HG03378 (cell line): ENCODE results near the gene STXBP5.
A peak's percentile ranks its signal among the peaks of the same experiment; 100 is the strongest.

ENCODE experiments used
- ATAC-seq: cut with Tn5 transposase; IDR thresholded peaks from one replicate; pipeline ENCODE4 v1.9.1; 2021; ENCODE audit warnings: mild to moderate bottlenecking, moderate library complexity; ENCODE audit not compliant: unreplicated experiment

Gene STXBP5

DNA sequence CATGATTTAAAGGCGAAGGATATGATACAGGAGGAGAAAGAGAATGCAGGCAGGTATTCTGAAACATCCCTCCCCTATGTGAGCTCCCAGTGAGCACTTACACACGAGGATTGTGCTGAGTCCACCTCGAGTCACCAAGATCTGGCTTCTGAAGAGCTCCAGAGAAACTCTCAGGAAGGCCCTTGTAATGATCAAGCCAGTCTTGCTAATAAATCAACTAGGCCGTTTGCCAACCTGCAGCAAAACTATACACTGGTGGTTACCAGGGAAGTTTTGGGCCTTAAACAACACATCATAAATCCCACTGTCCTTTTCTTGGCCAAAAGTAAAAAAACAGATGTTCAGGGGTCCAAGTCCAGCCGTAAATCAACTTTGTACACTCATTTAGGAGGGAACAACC, 79.2 kb downstream of the STXBP5 start:
- ATAC-seq, result no peak

DNA sequence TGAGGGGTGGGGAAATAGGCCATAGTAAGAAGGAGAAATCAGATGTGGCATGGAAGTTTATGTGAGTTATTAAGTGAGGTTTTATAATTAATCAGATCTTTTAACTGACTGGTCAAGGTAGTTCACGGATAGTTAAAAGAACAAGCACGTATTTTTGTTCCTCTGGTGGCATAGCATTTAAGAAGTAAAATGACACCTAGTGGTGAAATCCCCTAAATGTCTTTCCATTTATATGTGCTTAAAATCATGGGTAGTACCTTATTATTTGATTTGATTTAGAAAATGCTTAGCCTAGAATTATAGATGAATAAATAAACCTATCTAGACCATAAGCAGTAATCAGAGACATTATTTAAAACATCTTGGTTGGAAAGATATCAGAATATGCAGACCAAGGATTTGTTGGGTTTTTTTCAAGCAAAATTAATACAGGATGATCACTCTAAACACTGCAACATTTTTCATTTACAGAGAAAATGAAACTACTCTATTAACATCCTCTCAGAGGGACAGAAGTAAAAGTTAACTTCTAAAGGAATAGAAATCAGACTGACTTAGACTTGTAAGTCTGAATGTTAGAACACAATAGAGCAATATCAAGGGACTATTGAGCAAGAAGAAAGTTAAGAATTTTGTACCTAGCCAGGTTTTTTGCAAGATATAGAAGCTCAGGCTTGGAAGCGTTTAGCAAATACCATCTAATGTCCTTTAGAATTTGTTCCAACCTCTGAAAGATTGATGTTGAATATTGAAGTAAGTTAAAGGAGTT, 81.1 kb downstream of the STXBP5 start:
- no peak for ATAC-seq

DNA sequence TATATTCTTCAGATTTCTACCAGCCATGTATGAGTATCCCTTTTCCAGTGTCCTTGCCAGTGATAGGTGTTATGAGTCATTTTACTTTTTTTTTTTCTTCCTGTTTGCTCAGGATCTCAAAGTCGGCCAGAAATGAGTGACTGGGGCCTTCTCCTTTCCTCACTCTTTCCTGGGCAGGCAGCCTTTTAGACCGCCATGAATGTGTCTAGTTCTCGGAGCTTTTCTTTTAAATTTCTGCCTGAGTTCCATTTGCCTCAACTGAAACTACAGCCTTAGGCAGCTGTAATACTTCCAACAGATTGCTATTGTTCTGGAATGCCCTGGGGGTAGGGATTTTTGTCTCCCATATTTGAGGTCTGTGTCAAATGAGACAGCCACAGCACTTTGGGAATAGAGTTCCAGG, 83.7 kb downstream of the STXBP5 start:
- no peak for ATAC-seq

DNA sequence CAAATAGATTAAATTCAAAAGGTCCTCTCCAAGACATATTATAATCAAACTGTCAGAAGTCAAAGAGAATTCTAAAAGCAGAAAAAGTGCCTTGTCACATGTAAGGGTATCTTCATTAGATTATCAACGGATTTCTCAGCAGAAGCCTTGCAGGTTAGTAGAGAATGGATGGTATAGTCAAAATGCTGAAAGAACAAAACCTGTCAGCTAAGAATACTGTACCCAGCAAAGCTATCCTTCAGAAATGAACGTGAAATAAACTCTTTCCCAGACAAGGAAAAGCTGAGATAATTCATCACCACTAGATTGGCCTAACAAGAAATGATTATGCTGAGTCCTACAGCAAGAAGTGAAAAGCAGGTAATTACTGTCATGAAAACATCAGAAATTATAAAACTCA, 92.9 kb downstream of the STXBP5 start:
- ATAC-seq, result no peak

DNA sequence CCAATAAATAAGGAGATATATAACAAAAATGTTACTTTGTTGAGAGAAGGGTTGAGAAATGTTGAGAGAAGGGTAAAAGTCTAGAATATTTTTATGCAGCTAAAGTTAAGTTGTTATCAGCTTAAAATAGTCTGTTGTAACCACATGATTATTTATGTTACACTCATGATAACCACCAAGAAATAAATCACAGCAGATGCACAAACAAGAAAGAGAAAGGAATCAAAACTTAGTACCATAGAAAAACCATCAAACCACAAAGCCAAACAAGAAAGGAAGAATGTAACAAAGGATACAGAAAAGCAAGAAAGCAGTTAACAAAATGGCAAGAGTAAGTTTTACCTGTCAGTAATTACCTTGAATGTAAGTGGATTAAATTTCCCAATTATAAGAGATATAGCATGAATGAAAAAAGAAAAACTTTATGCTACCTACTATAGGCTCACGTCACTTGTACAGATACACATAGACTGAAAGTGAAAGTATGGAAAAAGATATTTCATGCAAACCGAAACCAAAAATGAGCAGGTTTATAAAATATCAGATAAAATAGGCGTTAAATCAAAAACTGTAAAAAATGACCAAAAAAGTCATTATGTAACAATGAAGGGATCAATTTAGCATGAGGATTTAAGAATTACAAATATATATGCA, 93.6 kb downstream of the STXBP5 start:
- no peak for ATAC-seq

DNA sequence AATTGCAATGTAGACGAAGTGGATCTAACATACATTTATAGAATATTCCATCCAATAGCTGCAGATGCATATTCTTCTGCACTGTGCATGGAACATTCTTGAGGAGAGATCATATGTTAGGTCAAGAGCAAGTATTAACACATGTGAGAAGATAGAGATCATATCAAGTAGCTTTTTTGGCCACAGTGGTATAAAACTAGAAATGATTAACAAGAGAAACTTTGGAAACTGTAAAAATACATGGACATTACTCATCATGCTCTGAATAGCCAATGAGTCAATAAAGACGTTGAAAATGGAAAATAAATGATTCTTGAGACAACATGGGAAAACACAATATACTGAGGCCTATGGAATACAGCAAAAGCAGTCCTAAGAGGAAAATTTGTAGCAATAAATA, 94.2 kb downstream of the STXBP5 start:
- no peak for ATAC-seq

DNA sequence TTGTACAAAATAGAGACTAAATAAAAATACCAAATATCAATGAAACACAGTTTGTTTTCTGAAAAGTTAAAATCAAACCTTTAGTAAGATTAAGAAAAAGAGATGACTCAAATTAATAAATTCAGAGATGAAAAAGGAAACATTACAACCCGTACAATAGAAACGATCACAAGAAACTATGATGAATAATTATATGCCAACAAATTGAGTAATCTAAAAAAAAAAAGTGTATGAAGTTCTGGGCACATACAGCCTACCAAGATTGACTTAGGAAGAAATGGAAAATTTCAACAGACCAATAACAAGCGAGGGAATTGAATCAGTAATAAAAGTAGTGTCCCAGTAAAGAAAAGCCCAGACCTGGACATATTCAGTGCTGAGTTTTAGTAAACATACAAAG, 94.8 kb downstream of the STXBP5 start:
- no peak for ATAC-seq

DNA sequence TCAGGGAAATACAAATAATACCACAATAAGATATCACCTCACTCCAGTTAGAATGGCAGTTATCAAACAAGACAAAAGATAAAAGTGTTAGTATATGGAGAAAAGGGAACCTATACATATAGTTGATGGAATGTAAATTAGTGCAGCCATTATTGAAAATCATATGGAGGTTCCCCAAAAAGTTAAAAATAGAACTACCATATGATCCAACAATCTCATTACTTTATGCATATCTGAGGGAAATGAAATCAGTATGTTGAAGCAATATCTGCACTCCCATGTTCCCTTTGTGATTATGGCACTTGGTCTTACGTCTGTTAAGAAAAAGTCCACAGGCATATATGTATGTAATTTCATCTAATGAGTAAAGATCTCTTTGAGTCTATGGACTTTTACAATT, 96.9 kb downstream of the STXBP5 start:
- ATAC-seq, result no peak

DNA sequence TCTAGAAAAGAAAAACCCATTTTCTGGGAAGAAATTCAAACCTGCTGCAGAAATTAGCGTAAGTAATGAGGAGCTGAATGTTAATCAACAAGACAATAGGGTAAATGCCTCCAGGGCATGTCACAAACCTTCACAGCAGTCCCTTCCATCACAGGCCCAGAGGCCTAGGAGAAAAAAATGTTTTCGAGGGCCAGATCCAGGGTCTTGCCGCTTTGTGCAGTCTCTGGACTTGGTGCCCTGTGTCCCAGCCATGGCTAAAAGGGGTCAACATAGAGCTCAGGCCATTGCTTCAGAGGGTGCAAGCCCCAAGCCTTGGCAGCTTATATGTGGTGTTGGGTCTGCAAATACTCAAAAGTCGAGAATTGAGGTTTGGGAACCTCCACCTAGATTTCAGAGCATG, 99.8 kb downstream of the STXBP5 start:
- ATAC-seq, result no peak

DNA sequence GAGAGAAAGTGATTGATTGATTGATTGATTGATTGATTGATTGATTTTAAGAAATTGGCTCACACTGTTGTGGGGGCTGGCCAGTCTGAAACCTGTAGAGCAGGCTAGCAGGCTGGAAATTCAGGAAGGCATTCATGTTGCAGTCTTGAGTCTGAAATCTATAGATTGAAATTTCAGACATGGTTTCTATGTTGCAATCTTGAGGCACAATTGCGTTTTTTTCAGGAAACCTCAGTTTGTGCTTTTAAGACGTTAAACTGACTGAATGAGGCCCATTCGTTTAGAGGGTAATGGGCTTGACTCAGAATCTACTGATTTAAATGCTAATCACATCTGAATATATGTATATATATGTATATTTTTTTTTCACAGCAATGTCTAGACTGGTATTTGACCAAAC, 106.3 kb downstream of the STXBP5 start:
- ATAC-seq, result no peak

DNA sequence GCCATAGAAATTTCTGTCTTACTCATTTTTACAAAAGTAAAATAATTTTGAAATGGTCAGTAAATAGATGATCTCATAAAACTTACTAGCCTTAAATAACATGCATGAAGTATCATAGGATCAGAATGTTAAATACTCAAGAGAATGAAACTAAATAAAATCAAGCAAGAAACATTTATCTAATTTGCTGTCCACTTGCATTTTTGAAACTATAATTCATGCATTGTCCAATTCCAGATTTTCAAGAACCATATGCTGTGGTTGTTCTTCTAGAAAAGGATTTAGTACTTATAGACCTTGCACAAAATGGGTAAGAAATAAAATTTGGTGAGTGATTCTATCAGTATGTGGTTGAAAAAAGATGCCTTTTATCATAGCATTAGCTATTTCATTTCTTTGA, 107.0 kb downstream of the STXBP5 start:
- no peak for ATAC-seq

DNA sequence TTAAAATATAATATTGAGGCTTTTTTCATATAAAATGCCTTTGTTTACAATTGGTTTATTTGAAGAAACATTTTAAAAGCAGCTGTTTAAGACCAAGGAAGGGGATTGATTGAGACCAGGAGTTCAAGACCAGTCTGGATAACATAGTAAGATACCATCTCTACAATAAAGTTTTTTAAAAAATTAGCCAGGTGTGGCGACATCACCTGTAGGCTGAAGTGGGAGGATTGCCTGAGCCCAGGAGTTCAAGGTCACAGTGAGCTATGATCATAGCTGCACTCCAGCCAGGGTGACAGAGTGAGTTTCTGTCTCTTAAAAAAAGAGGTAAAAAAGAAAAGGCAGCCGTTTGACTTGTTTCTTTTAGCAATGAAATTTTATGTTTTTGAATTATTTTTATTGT, 117.0 kb downstream of the STXBP5 start:
- no peak for ATAC-seq

DNA sequence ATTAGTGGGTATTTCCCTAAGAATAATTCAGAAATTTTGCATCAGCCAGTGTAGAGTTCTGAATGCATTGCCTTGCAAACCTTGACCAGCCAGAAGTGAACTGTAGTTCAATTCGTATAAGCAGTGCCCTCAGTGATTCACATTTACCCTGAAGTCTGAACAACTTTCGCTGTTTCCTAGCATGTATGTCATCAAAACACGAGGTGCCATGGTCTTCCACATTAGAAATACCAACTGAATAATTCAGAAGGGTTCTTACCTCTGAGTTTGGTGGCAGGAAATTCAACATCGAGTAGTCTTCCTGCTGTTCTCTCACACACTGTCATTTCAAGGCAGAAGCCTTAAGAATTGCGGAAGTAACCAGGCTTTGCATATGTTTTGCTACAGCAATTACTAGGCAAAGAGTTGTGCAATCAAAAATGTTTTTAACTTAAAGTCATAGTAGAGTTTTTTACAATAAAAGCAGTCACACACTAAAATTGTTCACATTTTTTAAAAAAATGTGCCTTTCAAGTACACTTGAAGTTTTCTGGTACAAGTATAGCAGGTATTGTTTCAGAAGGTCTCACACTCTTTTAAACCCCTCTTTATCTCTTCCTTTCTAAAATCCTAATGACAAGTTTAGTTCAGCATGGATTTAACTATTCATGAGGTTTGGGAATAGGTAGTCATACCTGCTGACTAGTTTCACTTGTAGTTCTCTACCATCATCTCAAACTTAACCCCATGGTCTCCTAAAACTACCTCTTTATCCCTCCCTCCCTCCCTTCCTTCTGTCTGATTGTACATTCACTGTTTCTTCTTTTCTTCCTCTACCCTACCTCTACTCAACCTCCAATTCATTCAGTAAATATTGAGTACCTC, 118.3 kb downstream of the STXBP5 start:
- ATAC-seq, result peak; percentile 100

DNA sequence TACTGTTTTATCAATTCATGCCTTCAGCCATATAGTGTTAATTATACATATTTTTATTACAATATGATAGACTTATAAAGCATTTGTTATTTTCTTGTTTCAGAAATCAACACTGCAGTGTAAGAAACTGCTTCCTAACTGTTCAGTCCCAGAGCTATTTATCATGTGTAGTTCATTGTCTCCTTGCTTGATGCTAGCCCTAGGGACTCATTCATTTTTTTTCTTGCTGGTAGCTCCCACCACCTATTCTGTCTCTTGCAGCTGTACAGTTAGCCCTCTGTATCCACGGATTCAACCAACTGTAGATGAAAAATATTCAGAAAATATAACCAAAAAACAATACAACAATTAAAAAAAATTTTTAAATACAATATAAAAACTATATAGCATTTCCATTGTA, 121.3 kb downstream of the STXBP5 start:
- ATAC-seq, result no peak

DNA sequence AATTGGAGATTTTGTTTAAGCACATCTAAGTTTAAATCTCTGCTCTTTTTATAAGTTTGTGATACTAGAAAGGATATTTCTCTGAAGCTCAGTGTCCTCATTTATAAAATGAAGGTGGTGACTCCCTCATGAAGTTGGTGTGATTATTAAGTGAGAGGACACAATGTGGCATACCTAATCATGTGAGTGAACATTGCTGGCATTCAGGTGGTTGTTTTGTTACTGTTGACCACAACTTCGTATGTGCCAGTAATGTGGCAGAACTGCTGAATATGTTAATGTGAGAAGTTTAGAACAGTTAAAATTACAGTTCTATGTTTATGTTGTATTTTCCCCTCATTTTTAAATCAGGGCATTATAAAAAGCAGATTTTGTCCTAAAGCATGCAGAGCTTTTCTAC, 127.2 kb downstream of the STXBP5 start:
- ATAC-seq, result no peak

DNA sequence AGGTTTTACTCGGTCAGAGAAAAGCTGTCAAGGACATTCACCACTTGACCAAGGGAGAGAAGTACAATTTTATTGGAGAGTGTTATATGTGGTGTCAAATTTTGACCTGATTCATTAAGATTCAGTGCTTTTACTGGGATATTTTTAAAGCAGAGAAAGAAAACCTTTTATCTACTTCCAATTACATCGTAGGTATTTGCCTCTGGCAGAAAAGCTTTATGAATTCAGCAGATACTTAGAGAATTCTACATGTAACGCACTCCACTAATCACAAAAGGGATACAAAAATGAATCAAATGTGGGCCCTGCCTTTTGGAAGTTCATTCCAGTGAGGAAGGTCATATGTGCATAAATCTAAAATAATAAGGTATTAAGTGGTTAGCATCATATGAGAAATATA, 133.7 kb downstream of the STXBP5 start:
- ATAC-seq, result no peak

DNA sequence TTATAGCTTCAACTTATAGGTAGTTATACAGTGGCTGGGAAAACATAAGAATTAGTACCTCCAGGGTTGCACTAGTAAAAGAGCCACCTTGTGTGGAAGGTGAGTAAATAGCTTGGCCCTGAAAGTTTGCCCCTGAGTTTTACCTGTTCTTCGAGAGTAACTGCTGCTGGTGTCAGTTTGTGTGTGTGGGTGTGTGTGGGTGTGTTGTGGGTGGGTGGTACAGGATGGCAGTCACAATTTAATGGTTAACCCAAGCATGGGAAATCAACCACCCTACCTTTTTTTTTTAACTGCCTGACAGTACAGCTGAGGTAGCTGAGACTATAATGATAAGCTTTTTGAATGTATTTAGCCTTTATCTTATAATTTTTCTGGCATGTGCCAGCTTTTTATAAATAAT, 137.3 kb downstream of the STXBP5 start:
- no peak for ATAC-seq

DNA sequence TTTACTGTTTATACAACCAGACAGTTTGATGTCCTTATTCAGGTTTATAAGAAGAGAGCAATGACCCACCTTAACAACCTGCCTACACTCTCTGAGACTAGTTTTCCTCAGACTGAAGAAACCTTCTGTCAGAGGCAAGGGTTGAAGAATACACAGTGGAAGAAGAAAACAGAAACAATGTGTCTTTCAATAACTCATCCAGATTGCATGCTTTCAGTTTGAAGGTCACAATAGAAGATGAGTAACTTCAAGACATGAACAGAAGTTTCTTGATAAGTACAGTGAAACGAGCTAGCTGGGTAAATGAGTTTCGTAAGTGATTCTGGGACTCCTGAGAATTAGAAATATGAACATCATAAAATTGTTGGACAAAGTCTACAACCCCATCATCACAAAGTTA, 141.7 kb downstream of the STXBP5 start:
- no peak for ATAC-seq

DNA sequence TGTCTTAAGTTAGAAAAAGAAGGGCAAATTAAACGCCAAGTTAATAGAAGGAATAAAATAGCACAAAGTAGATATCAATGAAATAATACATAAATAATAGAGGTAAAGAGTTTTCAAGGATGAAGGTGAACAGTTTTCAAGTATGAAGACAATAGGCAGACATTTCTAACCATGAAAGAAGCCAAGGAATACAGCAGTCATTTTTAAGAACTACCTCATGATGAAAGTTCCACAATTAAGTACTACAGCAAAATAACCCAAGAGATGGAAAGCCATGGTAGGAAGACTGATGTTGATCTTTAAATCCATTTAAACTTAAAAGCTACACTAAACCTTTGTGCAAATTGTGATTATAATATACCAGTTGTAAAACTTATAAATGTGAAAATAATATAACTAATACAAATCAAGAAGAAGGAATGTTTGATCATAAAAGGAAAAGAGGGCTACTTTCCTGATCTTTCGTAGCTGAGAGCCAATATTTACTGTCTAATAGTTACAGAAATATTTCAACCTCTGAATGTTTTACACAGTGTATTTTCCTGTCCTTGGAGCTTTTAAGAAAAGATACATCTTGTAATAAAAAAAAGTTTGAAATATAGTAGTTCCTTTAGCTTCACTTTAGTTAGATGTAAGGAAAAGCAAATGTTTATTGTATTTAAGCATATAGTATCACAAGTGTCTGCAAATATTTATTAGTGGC, 143.1 kb downstream of the STXBP5 start:
- no peak for ATAC-seq

DNA sequence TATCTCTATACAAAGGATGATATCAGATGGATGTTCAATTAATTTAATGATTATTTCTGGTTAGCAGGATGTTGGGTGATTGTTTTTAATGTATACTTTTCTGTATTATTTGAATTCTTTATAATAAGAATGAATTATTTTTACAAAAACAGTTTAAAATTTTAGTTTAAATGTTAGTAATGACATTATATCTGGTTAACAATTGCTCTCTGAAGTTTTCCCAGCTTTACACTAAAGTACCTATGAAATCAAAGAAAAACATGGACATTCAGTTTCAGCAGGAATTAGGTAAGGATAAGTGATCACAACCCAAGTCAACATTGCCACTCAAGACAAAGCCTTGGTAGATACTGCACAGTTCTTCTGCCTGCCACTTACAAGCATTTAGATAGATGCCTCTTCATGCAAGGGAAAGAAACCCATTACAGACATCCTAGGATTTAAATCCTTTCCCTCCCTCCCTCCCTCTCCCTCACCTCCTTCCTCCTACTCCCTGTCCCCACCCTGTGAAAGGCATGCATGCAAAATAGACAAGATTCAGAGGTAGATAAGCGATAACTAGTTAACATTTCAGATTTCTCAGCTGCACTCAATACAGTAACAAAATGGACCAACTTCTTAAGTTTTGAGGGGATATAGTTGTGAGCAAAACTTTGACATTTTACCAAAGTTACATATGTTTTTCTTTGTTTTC, 143.8 kb downstream of the STXBP5 start:
- ATAC-seq, result no peak
